HG03045 (cell line): Measurements from ENCODE around the gene TELO2.

Source experiments
- ATAC-seq: cut with Tn5 transposase; IDR thresholded peaks from one replicate; pipeline ENCODE4 v1.9.1; 2021; ENCODE audit warnings: mild to moderate bottlenecking, moderate library complexity; ENCODE audit not compliant: unreplicated experiment

Gene TELO2

GRCh38 chr16:1512774-1513173 is 19.6 kb downstream of the TELO2 start:
- no peak for ATAC-seq

DNA sequence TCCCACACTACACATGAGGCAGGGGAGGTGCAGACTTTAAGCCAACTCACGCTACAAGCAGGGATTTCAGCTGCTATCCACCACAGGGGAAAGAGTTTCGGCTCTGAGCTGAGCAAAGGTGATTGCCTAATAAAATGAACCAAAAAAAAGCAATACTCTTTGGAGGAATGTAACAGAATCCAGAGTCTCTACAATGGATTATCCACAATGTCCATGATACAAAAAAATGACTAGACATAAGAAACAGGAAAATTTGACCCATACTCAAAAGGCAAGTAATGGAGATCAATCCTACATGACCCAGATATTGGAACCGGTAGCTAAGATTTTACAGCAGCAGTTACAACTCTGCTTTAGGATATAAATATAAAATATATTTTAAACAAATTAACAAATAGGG is 21.3 kb downstream of the TELO2 start:
- no peak for ATAC-seq

- ATAC-seq: no peak
These were observed 25.5 kb downstream of the TELO2 start for GRCh38 chr16:1518626-1519135.

DNA sequence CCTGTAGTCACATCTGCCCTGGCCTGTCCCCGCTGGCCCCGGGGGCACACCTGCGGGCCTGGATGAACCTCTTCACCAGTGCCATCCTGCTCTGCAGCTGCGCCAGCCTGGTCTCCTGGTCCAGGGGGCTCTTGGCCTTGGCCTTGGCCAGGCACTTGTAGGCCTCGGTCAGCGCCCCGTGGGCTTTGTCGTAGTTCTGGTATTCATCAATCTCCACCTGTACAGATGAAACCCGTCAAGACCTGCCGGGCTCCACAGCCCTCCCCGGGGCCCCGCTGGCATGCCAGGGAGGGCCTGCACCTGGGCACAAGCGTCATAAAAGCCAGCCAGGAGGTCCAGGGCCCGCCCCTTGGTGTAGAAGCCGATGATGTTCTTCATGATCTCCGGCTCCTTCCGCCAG is 26.7 kb downstream of the TELO2 start:
- no peak for ATAC-seq

- ATAC-seq: no peak
These were observed 27.3 kb downstream of the TELO2 start for GRCh38 chr16:1520461-1520860.

DNA sequence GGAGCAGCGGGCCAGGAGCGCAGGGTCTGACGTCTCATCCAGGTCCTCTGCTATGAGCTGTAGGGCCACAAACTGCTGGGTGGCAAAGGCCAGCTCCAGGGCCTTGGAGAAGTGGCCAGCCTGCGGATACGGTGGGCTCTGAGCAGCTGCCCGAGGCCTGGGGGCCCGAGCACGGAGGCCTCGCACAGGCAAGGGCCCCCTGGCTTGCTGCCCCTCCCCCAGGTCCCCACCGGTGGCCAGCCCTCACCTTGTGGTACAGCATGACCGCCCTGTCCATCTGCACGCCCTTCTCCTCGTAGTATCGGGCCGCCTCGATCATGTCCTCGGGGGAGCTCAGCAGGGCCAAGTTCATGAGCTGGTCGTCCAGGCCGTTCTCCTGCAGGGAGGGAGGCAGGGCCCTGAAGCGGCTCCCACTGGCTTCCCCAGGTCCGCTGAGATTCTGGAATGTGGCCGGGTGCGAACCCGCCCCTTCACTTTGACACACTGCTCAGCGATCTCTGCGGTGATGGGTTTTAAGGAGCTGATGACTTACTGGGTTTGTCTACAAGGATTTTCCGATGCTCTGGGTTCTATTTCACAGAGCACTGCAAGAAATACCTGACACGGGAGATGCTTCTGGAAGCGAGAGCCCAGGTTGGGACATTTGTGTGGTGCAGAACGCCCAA is 30.6 kb downstream of the TELO2 start:
- no peak for ATAC-seq

DNA sequence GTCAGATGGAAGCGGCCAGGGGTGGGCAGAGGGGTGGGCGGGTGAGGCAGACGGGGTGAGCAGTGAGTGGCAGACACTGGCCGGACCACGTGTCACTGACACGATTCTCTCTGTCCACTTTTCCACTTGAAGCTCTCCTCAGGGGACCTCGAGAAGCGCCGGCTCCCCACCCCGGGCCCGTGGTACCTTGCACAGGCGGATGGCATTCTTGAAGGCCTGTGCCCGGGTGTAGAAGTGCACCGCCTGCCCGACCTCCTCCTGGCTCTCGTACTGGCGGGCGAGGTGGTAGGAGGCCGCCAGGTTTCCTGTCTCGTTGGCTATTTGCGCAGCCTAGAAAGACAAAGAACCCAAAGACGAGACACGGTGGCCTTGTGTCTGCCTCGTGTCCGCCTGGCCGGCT is 31.2 kb downstream of the TELO2 start:
- no peak for ATAC-seq

- ATAC-seq: no peak
These were observed 32.9 kb downstream of the TELO2 start for GRCh38 chr16:1525871-1526607.

GRCh38 chr16:1526608-1527555 is 33.7 kb downstream of the TELO2 start:
- ATAC-seq: no peak

DNA sequence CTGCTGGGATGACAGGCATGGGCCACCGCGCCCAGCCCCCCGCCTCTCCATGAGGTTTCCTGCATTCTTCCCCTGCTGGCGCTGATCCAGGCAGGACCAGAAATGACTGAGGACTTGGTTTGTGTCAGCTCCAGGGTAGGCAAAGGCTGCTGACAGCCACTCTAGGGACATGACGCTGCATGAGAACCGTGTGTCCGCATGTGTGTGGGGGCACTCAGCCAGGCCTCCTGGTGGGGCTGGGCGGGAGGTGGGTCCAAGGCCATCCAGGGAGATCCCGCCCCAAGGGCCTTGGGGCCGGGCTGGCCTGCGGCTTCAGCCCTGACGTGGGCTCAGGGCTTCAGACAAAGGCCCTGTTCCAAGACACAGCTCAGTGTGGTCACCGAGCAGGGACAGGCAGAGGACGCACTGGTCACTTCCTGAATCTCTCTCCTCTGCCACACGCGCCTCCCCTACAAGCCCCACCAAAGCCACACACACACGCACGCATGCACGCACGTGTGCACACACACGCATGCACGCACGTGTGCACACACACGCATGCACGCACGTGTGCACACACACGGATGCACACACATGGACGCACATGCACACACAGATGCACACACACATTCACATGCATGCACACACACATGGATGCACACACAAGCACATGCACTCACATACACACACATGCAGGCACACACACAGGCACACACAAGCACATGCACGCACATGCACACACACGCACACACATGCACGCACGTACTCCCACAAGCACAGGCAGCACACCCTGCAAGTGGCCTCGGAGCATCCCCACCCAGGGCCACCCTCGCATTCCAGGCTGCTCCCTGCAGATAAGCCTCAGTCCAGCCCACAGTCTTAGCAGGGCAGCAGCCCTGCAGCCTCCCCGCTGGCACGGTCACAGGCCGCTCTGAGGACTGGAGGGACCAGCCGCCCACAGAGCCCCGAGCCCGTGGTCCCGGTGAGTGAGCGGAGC is 35.0 kb downstream of the TELO2 start:
- ATAC-seq: no peak

DNA sequence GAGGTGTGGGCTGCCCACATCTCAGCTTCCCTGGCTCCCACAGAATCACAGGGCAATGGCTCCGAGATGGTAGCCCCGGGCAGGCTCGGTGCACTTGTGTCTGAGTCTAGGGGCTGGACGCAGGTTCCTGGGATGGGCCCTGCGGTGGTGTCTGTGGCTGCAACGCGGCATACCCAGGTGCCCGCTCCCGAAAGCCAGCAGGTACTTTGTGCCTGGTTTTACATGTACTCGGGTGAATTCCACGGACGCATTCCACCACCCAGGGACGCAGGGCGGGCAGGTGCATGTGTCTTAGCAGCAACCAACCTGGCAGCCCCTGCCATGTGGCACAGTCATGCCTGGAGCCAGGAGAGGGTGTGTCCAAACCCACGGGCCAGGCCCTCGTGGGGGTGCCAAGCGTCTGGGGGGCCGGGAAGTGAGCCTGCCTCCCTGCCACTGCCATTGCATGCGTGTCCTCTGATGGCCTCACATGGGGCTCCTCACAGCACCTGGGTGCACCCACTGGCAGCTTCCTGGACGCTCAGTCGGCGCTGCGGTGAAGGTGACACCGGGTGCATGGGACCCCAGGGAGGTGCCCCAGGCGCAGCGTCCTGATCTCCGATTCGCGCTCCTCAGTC is 35.9 kb downstream of the TELO2 start:
- no peak for ATAC-seq

DNA sequence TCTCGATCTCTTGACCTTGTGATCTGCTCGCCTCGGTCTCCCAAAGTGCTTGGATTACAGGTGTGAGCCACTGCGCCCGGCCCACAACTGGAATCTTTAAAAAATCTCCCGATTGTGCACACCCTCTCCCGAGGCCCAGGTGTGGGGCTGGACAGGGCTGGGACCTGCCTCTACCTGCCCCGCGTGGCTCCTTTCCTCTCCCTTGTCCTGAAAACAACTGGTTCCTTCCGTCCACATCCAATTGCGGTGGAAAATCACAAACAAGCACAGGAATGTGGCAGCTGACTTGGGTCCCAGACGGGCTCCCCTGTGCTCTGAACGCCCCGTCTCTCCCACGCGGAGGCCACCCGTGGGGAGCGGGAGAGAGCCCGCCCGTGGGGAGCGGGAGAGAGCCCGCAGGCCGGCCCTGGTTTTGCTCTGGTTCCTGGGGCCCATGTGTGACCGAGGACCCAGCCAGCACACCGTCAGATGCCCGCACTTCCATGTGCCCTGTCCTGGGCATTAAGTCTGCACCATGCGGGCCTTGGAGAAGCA is 37.3 kb downstream of the TELO2 start:
- no peak for ATAC-seq

- no peak for ATAC-seq
These were observed 37.9 kb downstream of the TELO2 start for GRCh38 chr16:1530883-1531637.

DNA sequence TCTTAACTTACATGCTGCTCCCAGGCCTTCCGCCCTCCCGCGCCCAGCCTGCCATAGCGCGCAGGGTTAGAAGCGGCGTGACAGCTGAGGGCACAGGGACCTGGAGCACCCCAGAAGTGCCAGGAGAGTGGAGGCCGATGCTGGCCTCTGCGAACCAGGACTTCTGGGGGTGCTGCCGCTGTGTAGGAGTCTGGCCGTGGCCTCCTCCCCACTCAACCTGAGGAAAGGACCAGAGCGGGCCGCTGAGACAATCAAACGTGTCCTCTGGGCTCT is 38.4 kb downstream of the TELO2 start:
- no peak for ATAC-seq

DNA sequence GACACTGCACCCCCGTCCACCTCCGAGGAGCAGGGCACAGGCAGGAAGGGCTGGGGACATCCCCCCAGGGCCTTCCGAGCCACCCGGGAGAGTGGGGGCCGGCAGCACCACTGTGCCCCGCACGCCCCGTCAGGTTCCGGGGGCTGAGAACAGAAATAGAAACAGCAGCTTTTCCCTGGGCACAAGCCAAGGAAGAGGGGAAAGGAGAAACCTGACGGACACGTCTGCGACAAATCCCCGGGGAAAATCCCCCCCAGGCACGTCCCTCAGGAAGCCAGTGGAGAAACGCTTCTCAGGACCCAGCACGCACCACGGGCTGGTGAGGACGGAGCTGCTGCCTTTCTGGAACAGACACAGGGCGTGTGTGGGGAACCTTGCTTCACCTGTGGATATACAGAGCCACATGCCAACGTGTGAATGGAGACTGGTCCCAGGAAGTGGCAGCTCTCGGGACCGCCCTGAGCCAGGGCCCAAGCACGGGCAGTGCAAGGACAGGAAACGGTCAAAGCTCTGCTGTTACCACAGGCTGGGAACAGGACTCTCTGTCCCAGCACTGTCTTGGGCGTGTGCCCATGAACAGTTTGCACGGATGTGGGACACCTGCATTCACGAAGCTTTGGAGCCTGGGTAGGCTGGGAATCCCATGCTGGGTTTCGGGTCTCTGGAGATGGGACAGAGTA is 39.1 kb downstream of the TELO2 start:
- ATAC-seq: no peak

DNA sequence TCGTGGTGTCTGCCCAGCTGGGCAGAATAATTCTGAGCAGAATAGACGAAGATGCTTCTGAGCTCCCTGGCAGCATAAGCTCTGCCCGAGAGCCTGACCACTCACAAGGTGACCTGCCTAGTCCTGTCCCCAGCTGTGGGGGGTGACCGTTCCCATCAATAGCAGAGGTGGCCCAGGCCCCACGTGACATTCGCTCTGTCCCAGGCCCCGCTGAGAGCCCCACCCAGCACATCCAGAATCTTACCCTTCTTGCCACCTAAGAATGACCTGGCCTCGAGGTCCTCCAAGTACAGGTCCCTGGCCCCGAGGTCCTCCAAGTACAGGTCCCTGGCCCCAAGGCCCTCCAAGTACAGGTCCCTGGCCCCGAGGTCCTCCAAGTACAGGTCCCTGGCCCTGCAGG is 39.6 kb downstream of the TELO2 start:
- no peak for ATAC-seq

DNA sequence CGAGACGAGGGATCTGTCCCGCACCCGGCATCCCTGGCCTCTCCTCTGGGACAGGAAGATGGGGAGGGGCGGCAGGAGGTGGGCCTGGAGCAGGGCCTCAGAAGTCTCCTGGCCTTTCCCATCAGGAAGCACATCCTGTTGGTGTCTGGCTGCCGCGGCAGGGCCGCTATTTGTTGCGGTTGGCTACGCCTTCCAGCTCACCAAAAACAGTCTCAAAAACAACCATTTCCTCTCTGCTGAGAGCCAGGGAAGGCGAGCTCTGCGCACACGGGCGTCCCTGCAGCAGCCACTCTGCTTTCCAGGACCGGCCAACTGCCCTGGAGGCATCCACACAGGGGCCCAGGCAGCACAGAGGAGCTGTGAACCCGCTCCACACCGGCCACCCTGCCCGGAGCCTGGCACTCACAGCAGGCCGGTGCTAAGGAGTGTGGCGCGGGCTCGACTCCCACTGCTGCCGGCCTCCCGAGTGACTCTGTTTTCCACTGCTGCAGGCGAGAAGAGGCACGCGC is 40.3 kb downstream of the TELO2 start, which contains the start of gene TMEM204:
TMEM204 (plus strand) TSS at position 224 of the 509 bp plus-strand sequence. CDS start 610 bp downstream, outside the sequence.
- ATAC-seq: no peak
